Right ventricle myocardium inferior (tissue), 1 donor: Measurements from ENCODE around the gene RSKR. TPM values are rescaled to one million over a fixed set of nuclear protein-coding genes. Genes with fewer than 3 reads are reported as not detected.
"Not testable (repeated sequence)": the region's sequence is repeated elsewhere in the genome, so short reads cannot be mapped to it uniquely, and the experiment has no call there.

Experiments
- ATAC-seq: fragments of 200-7000 bp; cut with Tn5 transposase; one replicate; pipeline ENCODE4 v1.9.1; 2020; ENCODE audit warnings: mild to moderate bottlenecking, moderate library complexity
- DNase-seq: peaks from one replicate; pipeline ENCODE4 v3.0.0; 2021; ENCODE audit errors: missing footprints
- intact Hi-C: fragments of 100-400 bp; cut with DNase I; formaldehyde crosslinking; loops from one replicate; pipeline ENCODE4 v1.11.0; 2022
- long read RNA-seq: library from polyadenylated mRNA; unstranded; transcript quantifications from one replicate; pipeline ENCODE4 v2.0.0, GENCODE V29; 2021
- total RNA-seq: library from RNA; stranded (reverse); fragmentation: NEBNext Ultra II Directional; extraction: Animal tissue kit (Norgen Biotek cat#: 25700); gene quantifications from one replicate; pipeline ENCODE4 v1.2.1, GENCODE V29; 2021
- donor health status: DM: no; HTN: yes; CAD: no; lungs with severe emphysema.

RSKR gene
- 5.0 TPM for total RNA-seq
- long read RNA-seq = 0 reads

DNA sequence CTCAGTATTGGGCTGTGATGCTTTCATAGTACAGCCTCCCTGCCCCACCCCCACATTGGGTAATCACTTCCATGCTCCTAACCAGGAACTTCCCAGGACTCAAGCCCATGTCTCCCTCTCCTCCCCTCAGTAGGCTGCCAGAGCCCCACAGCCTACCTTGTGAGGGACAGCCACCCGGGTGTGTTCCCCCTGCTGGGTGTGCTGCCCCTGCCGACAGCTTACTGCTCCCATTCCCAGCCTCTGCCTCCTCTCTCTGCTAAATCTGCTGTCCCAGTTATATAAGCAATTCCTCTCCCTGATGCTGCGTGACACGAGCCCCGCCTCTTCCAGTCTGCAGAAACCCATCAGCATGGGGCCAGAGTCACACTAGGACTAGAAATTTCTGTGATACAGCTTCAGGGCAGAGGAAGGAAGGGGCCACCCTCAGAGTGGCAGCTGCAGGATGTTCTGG, at the start of gene RSKR:
TSS of gene RSKR (minus strand) at position 255 of the 451 bp plus-strand sequence. CDS start at position 231, 24 bp downstream.
- DNase-seq (no peak), ATAC-seq (no peak)
- intact Hi-C loops = loop anchor here (2.0 kb wide), 2 partner anchors 65 to 119 kb away; no protein-coding TSS in a partner anchor

- DNase-seq (no peak), ATAC-seq (no peak)
- intact Hi-C loops = no loop called here
These were observed 49.7 kb upstream of the RSKR start for GRCh38 chr17:28663723-28664122.

- intact Hi-C loops = no loop called here
- no peak for ATAC-seq
These were observed 48.5 kb upstream of the RSKR start for GRCh38 chr17:28662527-28662829.

DNA sequence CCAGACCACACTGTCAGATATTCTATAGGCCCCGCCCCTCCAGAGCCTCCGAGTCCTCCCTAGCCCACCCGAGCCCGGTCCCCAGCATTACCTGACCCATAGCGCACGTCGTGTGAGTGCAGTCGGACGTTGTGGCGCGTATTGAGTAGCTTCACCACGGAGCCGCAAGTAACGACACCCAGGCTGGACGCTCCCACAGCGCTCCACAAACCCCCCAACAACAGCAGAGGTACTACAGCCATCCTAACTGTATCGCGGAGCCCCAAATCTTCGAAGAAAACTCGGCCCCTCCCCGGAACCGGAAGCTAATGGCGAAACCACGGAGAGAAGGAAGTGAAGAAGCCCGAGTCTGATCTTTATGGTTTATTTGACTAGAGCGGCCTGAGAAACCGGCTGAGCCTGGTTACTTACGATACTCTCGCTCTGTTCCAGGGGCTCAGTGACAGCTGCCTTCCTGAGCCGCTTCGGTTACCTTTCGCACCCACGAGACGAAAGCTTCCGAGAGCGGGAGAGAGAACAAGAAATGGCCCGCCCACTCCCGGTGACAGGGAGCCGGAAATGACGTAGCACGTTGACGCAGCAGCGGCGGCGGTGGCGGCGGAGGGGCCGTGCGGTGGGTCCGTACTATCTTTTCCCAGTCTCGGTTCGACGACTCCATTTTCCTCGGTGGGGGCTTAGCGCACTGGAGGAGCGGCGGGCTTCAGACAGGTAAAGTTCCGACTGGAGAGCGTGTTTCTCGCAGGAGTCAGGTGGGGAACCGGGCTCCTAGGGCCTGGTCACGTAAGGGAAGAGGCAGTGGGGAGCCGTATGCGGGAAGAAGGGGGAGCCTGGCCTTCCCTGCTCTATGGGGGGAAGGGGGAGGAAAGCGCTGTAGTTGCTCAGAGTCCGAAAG, 47.9 kb upstream of the RSKR start, which contains the start of the genes SDF2 and SUPT6H:
TSS of gene SDF2 (minus strand) at position 272 of the 892 bp plus-strand sequence. CDS start at position 242, 30 bp downstream.
TSS of gene SUPT6H (plus strand) at position 571 of the 892 bp plus-strand sequence. CDS start 11,197 bp downstream, outside the sequence.
- intact Hi-C loops = no loop called here
- DNase-seq (peak; percentile 93), ATAC-seq (peak; percentile 94)

More at GRCh38 chr17:28662527-28662829, 48.5 kb upstream of the RSKR start:
- DNase-seq = no peak

DNA sequence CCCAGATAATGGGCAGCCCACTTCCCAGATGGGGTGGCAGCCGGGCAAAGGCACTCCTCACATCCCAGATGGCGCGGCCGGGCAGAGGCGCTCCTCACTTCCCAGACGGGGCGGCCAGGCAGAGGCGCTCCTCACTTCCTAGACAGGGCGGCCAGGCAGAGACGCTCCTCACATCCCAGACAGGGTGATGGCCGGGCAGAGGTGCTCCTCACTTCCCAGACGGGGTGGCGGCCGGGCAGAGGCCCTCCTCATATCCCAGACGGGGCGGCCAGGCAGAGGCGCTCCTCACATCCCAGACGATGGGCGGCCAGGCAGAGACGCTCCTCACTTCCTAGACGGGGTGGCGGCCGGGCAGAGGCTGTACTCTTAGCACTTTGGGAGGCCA, 45.5 kb upstream of the RSKR start:
- intact Hi-C loops, ATAC-seq, DNase-seq: not testable (repeated sequence)

DNA sequence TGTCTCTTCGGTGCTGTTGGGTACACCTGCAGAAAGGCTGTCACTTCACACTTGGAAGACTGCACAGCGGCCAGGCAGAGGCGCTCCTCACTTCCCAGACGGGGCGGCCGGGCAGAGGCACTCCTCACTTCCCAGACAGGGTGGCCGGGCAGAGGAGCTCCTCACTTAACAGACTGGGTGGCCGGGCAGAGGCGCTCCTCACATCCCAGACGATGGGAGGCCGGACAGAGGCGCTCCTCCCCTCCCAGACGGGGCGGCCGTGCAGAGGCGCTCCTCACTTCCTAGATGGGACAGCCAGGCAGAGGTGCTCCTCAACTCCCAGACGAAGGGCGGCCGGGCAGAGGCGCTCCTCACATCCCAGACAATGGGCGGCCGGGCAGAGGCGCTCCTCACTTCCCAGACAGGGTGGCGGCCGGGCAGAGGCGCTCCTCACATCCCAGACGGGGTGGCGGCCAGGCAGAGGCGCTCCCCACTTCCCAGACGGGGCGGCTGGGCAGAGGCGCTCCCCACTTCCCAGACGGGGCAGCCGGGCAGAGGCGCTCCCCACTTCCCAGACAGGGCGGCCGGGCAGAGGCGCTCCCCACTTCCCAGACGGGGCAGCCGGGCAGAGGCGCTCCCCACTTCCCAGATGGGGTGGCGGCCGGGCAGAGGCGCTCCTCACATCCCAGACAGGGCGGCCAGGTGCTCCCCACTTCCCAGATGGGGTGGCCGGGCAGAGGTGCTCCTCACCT, 44.9 kb upstream of the RSKR start:
- intact Hi-C loops, ATAC-seq: not testable (repeated sequence)
- DNase-seq = peak; percentile 60

DNA sequence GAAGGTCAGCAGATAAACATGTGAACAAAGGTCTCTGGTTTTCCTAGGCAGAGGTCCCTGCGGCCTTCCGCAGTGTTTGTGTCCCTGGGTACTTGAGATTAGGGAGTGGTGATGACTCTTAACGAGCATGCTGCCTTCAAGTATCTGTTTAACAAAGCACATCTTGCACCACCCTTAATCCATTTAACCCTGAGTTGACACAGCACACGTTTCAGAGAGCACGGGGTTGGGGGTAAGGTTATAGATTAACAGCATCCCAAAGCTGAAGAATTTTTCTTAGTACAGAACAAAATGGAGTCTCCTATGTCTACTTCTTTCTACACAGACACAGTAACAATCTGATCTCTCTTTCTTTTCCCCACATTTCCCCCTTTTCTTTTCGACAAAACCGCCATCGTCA, 44.4 kb upstream of the RSKR start:
- DNase-seq, ATAC-seq, intact Hi-C loops: not testable (repeated sequence)

GRCh38 chr17:28657756-28658155, 43.8 kb upstream of the RSKR start:
- DNase-seq (no peak), ATAC-seq (no peak)
- intact Hi-C loops = no loop called here

- intact Hi-C loops = no loop called here
- no peak for ATAC-seq
These were observed 41.2 kb upstream of the RSKR start for GRCh38 chr17:28655160-28655559.

DNA sequence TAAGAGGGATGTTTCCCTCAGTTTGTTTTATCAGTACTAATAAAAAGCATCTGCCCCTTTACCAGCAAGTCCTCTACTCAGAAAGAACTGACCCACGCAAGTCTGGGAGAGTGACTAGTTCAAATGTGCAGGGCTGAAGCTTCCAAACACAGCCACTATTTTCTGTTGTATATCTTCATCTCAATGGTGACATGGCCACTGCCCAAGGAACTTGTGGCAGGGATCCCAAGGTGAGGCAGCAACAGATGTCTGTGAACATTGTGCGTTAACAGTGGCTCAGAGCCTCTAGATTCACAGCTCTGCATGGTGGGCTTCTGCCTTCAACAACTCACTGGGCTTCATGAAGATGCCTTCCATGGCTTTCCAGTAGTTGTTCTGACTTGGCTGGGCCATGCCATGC, 34.7 kb upstream of the RSKR start:
- no peak for DNase-seq

More at GRCh38 chr17:28655160-28655559, 41.2 kb upstream of the RSKR start:
- DNase-seq = no peak

GRCh38 chr17:28646039-28646754, 32.2 kb upstream of the RSKR start:
- ATAC-seq (no peak), DNase-seq (no peak)
- intact Hi-C loops = loop anchor here (5.0 kb wide), 2 partner anchors 61 to 306 kb away; partner anchors contain the start of gene PHF12

More for the DNA sequence above, 34.7 kb upstream of the RSKR start:
- intact Hi-C loops = loop anchor here (5.0 kb wide), 2 partner anchors 59 to 304 kb away; partner anchors contain the start of gene PHF12
- no peak for ATAC-seq

DNA sequence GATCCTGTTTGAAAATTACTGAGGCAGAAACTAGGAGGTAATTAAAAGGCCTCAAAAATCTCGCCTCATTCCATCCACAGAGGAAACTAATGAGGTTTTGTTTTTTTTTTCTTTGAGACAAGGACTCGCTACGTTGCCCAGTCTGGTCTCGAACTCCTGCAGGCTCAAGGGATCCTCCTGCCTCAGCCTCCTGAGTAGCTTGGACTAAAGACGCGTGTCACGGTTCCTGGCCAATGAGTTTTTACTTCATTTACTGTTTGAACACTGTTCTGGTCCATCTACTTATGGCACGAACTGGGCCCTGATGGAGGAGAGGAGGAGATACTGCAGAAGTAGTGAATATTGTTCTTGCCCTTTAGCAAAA, 31.6 kb upstream of the RSKR start:
- ATAC-seq = no peak
- intact Hi-C loops = loop anchor here (5.0 kb wide), 2 partner anchors 62 to 307 kb away; partner anchors contain the start of gene PHF12

GRCh38 chr17:28644787-28645575, 31.0 kb upstream of the RSKR start, which contains the start of gene BLTP2:
Gene BLTP2 (minus strand): TSS chr17:28645158. CDS start chr17:28645056, 102 bp downstream.
- DNase-seq = peak; percentile 99
- intact Hi-C loops = loop anchor here (5.0 kb wide), 2 partner anchors 62 to 307 kb away; partner anchors contain the start of gene PHF12
- ATAC-seq = peak; percentile 98

More for the DNA sequence above, 31.6 kb upstream of the RSKR start:
- DNase-seq = no peak

GRCh38 chr17:28643983-28644786, 30.2 kb upstream of the RSKR start:
- DNase-seq (no peak), ATAC-seq (peak; percentile 2)
- intact Hi-C loops = no loop called here

GRCh38 chr17:28641579-28641978, 27.6 kb upstream of the RSKR start:
- intact Hi-C loops = no loop called here
- no peak for DNase-seq
- no peak for ATAC-seq

DNA sequence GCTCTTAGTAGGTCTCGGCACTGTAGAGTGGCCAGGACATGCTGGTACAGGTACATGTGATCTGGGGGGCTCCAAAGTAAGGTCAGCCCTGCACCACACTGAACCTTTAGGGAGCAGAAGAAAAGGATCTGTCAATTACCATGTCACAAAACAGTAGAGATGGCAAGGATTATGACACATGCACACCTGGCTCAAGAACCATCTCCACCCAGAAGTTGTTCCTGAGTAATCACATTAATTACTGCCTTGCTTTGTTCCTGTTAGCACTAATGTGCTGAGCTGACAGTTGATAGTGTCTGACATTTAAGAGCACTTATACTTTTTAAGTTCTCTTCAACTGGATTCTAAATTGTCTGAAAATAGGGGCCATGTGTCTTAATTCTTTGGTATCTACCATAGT, 21.5 kb upstream of the RSKR start:
- intact Hi-C loops = no loop called here
- ATAC-seq (no peak), DNase-seq (no peak)
